ENCODE results near the gene TIMM8A. TPM values are rescaled to one million over a fixed set of nuclear protein-coding genes. Genes with fewer than 3 reads are reported as not detected.

Gene TIMM8A
- total RNA-seq = 10 to 100 TPM in 1 of 6 donors, 1 to 10 TPM in 4, under 1 TPM in 1; 0.67 to 22.0 (median 6.5) TPM

- peak; percentile 96 to 100 for ATAC-seq (ENCODE audit: low FRiP score in 2 of 2)
- Histone ChIP-seq H3K27me3 (no peaks in the 10 kb centered on the region), H3K4me3 (peak within 1 kb of the TSS; percentile 27 to 80 (median 61)), H3K9me3 (no peaks in the 10 kb centered on the region), H3K36me3 (no peaks in the 10 kb centered on the region), H3K4me1 (peaks cover 0 to 11% (median 3%) of the 10 kb centered on the region in 4 donors), H3K27ac (peak within 1 kb of the TSS; percentile 77 to 88 (median 84))
- DNase-seq = peak; percentile 81 to 95
- TF ChIP-seq CTCF (IDR thresholded peaks at IDR 0.05) (no peak), POLR2AphosphoS5 (IDR thresholded peaks at IDR 0.05) (peak; percentile 19 to 69), POLR2A (IDR thresholded peaks at IDR 0.05) (peak in 1 of 4 donors; percentile 63), EP300 (IDR thresholded peaks at IDR 0.05) (no peak)
- 0 to 35% methylated on average over 11 to 55 of the region's 55 CpGs for WGBS, 2 donors
Observed at GRCh38 chrX:101348452-101349192, at the start of gene TIMM8A. Gene TIMM8A, minus strand, starts transcription at chrX:101348742. Its CDS starts 78 bp downstream, at chrX:101348664.

DNA sequence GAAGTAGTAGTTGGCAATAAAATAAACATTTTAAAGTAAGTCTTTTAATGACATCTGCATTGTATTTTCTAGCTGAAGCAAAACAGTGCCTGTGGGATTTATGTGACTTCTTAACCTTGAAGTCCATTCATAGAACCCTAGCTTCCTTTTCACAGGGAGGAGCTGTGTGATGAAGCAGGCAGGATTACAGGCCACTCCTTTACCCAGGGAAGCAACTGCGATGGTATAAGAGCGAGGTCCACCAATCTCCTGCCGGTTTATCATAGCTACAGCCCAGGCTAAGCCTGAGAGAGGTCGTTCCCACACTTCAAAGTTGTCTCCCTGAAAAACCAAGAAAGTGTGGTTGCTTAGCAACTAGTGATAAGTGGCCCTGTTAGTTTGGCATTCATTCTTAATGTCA, 49.2 kb upstream of the TIMM8A start:
- Histone ChIP-seq H3K4me1 (no peaks in the 10 kb centered on the region), H3K36me3 (peaks cover 0 to 20% (median 2%) of the 10 kb centered on the region in 4 donors), H3K27me3 (no peaks in the 10 kb centered on the region), H3K27ac (no peak overlapping the region), H3K4me3 (no peak overlapping the region), H3K9me3 (no peaks in the 10 kb centered on the region)
- DNase-seq (no peak), ATAC-seq (ENCODE audit: low FRiP score in 2 of 2) (no peak)
- TF ChIP-seq POLR2A (IDR thresholded peaks at IDR 0.05) (no peak), POLR2AphosphoS5 (IDR thresholded peaks at IDR 0.05) (no peak), CTCF (IDR thresholded peaks at IDR 0.05) (no peak), EP300 (IDR thresholded peaks at IDR 0.05) (no peak)
- WGBS, 2 donors = 32 to 54% methylated on average over 4 of the region's 4 CpGs

GRCh38 chrX:101395789-101396188, 47.2 kb upstream of the TIMM8A start:
- Histone ChIP-seq H3K4me3 (no peak overlapping the region), H3K27ac (no peak overlapping the region), H3K36me3 (peaks cover 0 to 20% (median 0%) of the 10 kb centered on the region in 4 donors), H3K4me1 (peaks cover 0 to 6% (median 4%) of the 10 kb centered on the region in 4 donors), H3K9me3 (no peaks in the 10 kb centered on the region), H3K27me3 (no peaks in the 10 kb centered on the region)
- DNase-seq (no peak), ATAC-seq (ENCODE audit: low FRiP score in 2 of 2) (no peak)
- 70 to 82% methylated on average over 1 of the region's 1 CpG for whole genome bisulfite sequencing, 2 donors
- no peak for TF ChIP-seq POLR2AphosphoS5 (IDR thresholded peaks at IDR 0.05)

- peaks cover 0 to 13% (median 0%) of the 10 kb centered on the region in 4 donors for H3K36me3 ChIP-seq
- peaks cover 0 to 6% (median 4%) of the 10 kb centered on the region in 4 donors for H3K4me1 ChIP-seq
- no peaks in the 10 kb centered on the region for H3K9me3 ChIP-seq
- no peak for TF ChIP-seq EP300 (IDR thresholded peaks at IDR 0.05)
- TF ChIP-seq CTCF (IDR thresholded peaks at IDR 0.05) = no peak
- no peak for TF ChIP-seq POLR2AphosphoS5 (IDR thresholded peaks at IDR 0.05)
- no peak for TF ChIP-seq POLR2A (IDR thresholded peaks at IDR 0.05)
- ATAC-seq (ENCODE audit: low FRiP score in 2 of 2) = no peak
- H3K27ac ChIP-seq = no peak overlapping the region
- H3K27me3 ChIP-seq = no peaks in the 10 kb centered on the region
- H3K4me3 ChIP-seq = no peak overlapping the region
- DNase-seq = no peak
Observed at GRCh38 chrX:101394372-101394771, 45.8 kb upstream of the TIMM8A start.

DNA sequence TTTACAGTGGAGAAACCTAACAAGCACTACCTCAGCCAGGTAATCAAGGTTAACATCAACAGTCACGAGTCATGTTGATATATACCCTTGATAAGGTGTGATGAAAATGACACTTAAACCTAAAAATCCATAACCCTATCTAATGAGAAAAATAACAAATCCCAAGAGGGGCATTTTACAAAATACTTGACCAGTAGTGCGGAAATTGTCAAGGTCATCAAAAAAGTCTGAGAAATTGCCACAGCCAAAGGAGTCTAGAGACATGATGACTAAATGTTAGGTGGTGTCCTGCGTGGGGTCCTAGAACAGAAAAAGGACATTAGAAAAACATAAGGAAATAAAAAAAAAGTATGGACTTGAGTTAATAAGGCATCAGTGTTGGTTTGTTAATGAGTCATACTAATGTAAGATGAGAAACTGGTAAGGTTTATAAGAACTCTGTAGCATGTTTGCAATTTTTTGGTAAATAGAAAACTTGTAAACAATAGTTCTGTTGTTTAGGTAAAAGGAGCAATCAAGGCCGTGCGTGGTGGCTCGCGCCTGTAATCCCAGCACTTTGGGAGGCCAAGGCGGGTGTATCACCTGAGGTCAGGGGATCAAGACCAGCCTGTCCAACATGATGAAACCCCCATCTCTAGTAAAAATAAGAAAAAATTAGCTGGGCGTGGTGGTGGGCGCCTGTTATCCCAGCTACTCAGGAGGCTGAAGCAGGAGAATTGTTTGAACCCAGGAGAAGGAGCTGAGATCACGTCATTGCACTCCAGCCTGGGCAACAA, 45.2 kb upstream of the TIMM8A start:
- 86 to 92% methylated on average over 11 of the region's 11 CpGs for WGBS, 2 donors
- DNase-seq (no peak), ATAC-seq (ENCODE audit: low FRiP score in 2 of 2) (no peak)
- Histone ChIP-seq H3K9me3 (no peaks in the 10 kb centered on the region), H3K27ac (no peak overlapping the region), H3K4me3 (no peak overlapping the region), H3K4me1 (peaks cover 0 to 6% (median 4%) of the 10 kb centered on the region in 4 donors), H3K27me3 (no peaks in the 10 kb centered on the region), H3K36me3 (peaks cover 0 to 13% (median 0%) of the 10 kb centered on the region in 4 donors)
- no peak for TF ChIP-seq EP300 (IDR thresholded peaks at IDR 0.05)
- TF ChIP-seq CTCF (IDR thresholded peaks at IDR 0.05) = no peak
- TF ChIP-seq POLR2A (IDR thresholded peaks at IDR 0.05) = no peak
- TF ChIP-seq POLR2AphosphoS5 (IDR thresholded peaks at IDR 0.05) = no peak

Data from upper lobe of left lung (tissue), 6 donors.